Activated CD8-positive, alpha-beta memory T cell treated with anti-CD3 and anti-CD28 coated beads for 48 hours (primary cell): Measurements from ENCODE around the gene PEX16.

ENCODE experiments used
- DNase-seq, 3 experiments: peaks; one replicate each; pipeline ENCODE4 v3.0.0-alpha.2; 2020; ENCODE audit warnings: low read depth in 2 of 3, low spot score in 2 of 3

Gene PEX16

GRCh38 chr11:45917623-45918330 lies at the start of gene PEX16:
Gene PEX16 (minus strand): TSS chr11:45917877. CDS start chr11:45917811, 66 bp downstream.
- peak; percentile 67 to 86 (median 79) for DNase-seq

GRCh38 chr11:45964911-45965389 lies 47.3 kb upstream of the PEX16 start:
- peak in 2 of 3 experiments; percentile 5 to 33 for DNase-seq

- no peak for DNase-seq
Observed at GRCh38 chr11:45961751-45962240, 44.1 kb upstream of the PEX16 start.

GRCh38 chr11:45960387-45961095 lies 42.9 kb upstream of the PEX16 start:
- DNase-seq: no peak

DNA sequence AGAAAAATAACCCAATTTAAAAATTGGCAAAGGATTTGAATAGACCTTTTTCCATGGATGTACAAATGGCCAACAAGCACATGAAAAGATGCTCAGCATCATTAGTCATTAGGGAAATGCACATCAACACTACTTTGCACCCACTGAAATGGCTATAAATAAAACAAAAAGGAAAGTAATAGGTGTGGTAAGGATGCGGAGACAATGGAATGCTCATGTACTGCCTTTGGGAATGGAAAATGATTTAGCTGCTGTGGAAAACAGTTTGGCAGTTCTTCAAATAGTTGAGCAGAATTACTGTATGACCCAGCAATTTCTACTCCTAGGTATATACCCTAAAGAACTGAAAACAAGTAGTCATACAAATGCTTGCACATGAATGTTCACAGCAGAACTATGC lies 42.2 kb upstream of the PEX16 start:
- no peak for DNase-seq

GRCh38 chr11:45949992-45950407 lies 32.3 kb upstream of the PEX16 start:
- DNase-seq: no peak

- DNase-seq: no peak
Observed at GRCh38 chr11:45948356-45948755, 30.7 kb upstream of the PEX16 start.

DNA sequence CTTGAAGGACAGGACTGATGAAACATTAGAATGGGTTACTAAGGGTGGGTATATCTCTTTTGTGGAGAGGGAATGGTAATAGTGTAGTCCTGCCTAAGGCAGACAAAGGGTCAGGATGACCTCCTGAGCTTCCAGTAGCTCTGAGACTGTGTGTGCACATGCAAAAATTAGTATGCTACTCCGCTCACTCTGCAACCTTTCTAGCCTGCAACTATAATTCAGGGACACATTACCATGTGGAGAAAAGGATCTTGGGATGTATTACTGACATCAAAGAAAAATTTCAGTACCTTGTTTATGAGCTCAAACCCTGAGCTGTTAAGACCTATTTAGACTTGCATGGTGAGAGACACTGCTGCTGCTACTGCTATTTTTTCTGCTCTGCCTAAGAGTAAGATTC lies 30.2 kb upstream of the PEX16 start:
- no peak for DNase-seq

GRCh38 chr11:45945397-45945999 lies 27.8 kb upstream of the PEX16 start:
- DNase-seq: no peak

- DNase-seq: no peak
Observed at GRCh38 chr11:45942381-45942780, 24.7 kb upstream of the PEX16 start.

- no peak for DNase-seq
Observed at GRCh38 chr11:45941285-45941684, 23.6 kb upstream of the PEX16 start.

DNA sequence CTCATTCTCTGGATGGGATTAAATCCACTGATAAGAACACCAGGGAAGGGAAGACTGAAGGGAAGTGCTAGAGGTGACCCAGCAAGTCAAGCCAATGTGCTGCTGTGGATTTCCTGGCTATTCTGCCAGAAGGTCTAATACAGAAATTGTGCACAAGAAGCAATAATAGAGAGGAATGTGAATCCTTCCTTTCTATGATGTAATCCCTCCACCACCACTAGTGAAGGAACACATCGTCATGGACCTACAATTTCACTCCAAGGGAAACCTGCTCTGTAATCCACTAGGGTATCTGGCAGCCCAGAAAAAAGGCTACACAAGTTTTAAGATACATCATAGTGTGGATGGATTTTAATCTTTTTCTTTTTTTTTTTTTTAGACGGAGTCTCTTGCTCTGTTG lies 22.2 kb upstream of the PEX16 start:
- no peak for DNase-seq

DNA sequence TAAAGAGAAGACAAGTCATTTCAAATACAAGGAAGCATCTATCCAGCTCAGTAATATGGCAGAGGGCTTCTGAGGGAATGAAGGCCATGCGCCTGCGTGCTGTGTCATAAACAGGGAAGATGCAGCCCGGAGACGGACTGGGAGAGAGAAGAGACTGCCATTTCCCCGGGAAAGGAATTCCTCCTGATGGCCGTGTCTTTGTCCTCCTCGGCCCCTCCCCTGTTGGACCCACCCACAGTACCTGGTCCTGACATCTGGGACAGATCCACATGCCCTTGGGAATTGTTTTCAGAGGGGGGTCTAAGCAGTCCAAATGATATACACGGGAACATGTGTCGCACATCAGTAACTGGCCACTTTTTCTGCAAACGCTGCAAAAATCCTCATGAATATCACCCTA lies 20.2 kb upstream of the PEX16 start:
- no peak for DNase-seq

- DNase-seq: no peak
Observed at GRCh38 chr11:45936511-45937054, 18.9 kb upstream of the PEX16 start.

- DNase-seq: no peak
Observed at GRCh38 chr11:45935349-45936064, 17.8 kb upstream of the PEX16 start.

DNA sequence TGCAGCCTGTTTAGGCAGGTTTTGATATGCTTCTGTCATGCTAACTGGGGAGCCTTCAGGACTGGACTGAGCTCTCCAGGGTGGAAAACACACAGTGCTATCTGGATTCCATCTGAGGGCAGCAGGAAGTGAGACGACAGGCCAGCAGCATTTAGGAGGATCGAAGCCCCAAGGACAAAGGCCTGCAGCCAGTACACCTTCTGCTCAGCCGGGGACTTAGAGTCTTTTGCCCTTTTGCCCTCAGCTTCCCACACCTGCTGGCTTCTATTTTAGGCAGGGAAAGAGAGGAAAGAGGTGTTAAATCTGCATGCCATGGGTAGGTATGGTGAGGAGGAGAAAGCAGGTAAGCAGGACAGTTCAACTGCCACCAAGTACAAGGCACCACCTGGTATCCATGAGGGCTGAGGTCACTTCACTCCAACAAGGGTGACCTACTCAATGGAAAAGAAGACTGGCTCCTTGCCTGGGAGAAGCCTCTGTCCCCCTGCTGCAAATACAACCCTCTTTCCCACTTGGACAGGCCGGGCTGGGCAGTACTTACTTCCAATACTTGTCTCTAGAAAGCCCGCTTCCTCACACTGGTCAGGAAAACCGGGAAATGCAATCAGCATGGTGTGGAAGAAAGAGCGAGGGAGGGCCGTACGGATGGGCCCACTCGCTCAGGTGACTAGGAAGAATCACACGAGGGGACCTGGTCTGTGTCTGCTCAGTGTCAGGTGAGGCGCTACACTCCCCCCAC lies 17.1 kb upstream of the PEX16 start:
- DNase-seq: no peak

GRCh38 chr11:45933846-45934579 lies 16.3 kb upstream of the PEX16 start:
- DNase-seq: no peak

- DNase-seq: no peak
Observed at GRCh38 chr11:45933131-45933831, 15.6 kb upstream of the PEX16 start.

GRCh38 chr11:45932217-45932616 lies 14.5 kb upstream of the PEX16 start:
- DNase-seq: no peak
